Large intestine (tissue), 3 donors: ENCODE data around the gene INAFM2. TPM values are rescaled to one million over a fixed set of nuclear protein-coding genes. Genes with fewer than 3 reads are reported as not detected.

ENCODE experiments used
- DNase-seq, 2 donors: peaks; one replicate each; pipeline versions ENCODE4 v3.0.0 to v3.0.0-alpha.2; 2013
- H3K27ac ChIP-seq: one replicate; pipeline ENCODE4 v1.5.1; 2013; ENCODE audit warnings: low read length
- H3K27me3 ChIP-seq: 2 replicates; pipeline ENCODE4 v1.6.1; 2013; ENCODE audit warnings: low read length; ENCODE audit not compliant: control insufficient read depth, insufficient read depth
- H3K36me3 ChIP-seq: 2 replicates; pipeline ENCODE4 v1.6.1; 2013; ENCODE audit warnings: low read length; ENCODE audit not compliant: control insufficient read depth, insufficient read depth
- H3K4me1 ChIP-seq: one replicate; pipeline ENCODE4 v1.6.1; 2013; ENCODE audit warnings: low read length; ENCODE audit not compliant: control insufficient read depth, insufficient read depth
- H3K4me3 ChIP-seq: one replicate; pipeline ENCODE4 v1.5.1; 2013; ENCODE audit warnings: low read length
- H3K9me3 ChIP-seq: one replicate; pipeline ENCODE4 v1.6.1; 2013; ENCODE audit warnings: mild to moderate bottlenecking, low read depth, low read length, moderate library complexity; ENCODE audit not compliant: control insufficient read depth
- WGBS: methylation state at CpG from one replicate; pipeline ENCODE4 v1.1.5; 2013; ENCODE audit warnings: low lambda C conversion rate; ENCODE audit not compliant: insufficient coverage; 5-methylcytosine and 5-hydroxymethylcytosine counted together
- polyA plus RNA-seq: library from polyadenylated mRNA; unstranded; fragments of 120-200 nt; gene quantifications from one replicate; pipeline ENCODE4 v1.2.1, GENCODE V29; 2013

INAFM2 gene
- polyA plus RNA-seq, 1 donor: 14.6 TPM

- H3K9me3 ChIP-seq: no peaks in the 10 kb centered on the region
- no peak overlapping the region for H3K4me3 ChIP-seq
- WGBS: 86% methylated on average over 1 of the region's 3 CpGs
- peaks cover 3% of the 10 kb centered on the region for H3K27me3 ChIP-seq
- H3K36me3 ChIP-seq: no peaks in the 10 kb centered on the region
- H3K27ac ChIP-seq: peak overlapping the region; percentile 8
- peaks cover 2% of the 10 kb centered on the region for H3K4me1 ChIP-seq
- no peak for DNase-seq
Measured at GRCh38 chr15:40328176-40328575, 4.7 kb downstream of the INAFM2 start.

- Histone ChIP-seq H3K27ac (no peak overlapping the region), H3K9me3 (no peaks in the 10 kb centered on the region), H3K4me3 (no peak overlapping the region), H3K27me3 (peaks cover 3% of the 10 kb centered on the region), H3K4me1 (peaks cover 6% of the 10 kb centered on the region), H3K36me3 (no peaks in the 10 kb centered on the region)
- 94% methylated on average over 3 of the region's 5 CpGs for WGBS
- no peak for DNase-seq
Measured at GRCh38 chr15:40328751-40329150, 5.3 kb downstream of the INAFM2 start.

GRCh38 chr15:40329804-40330203, 6.3 kb downstream of the INAFM2 start:
- Histone ChIP-seq H3K4me3 (no peak overlapping the region), H3K9me3 (no peaks in the 10 kb centered on the region), H3K27ac (peak overlapping the region; percentile 4), H3K27me3 (no peaks in the 10 kb centered on the region), H3K36me3 (no peaks in the 10 kb centered on the region), H3K4me1 (peaks cover 16% of the 10 kb centered on the region)
- DNase-seq: no peak
- WGBS: no CpG with 5 or more reads among the region's 7 CpGs

- WGBS: no CpG with 5 or more reads among the region's 5 CpGs
- Histone ChIP-seq H3K9me3 (no peaks in the 10 kb centered on the region), H3K36me3 (no peaks in the 10 kb centered on the region), H3K27me3 (no peaks in the 10 kb centered on the region), H3K27ac (peak overlapping the region; percentile 36), H3K4me3 (no peak overlapping the region), H3K4me1 (peaks cover 22% of the 10 kb centered on the region)
- DNase-seq: peak in 1 of 2 donors; percentile 53
Measured at GRCh38 chr15:40330368-40330836, 6.9 kb downstream of the INAFM2 start.

- WGBS: no CpG with 5 or more reads among the region's 7 CpGs
- no peaks in the 10 kb centered on the region for H3K9me3 ChIP-seq
- H3K27ac ChIP-seq: peak overlapping the region; percentile 36
- no peaks in the 10 kb centered on the region for H3K36me3 ChIP-seq
- peaks cover 29% of the 10 kb centered on the region for H3K4me1 ChIP-seq
- H3K4me3 ChIP-seq: no peak overlapping the region
- DNase-seq: no peak
- H3K27me3 ChIP-seq: no peaks in the 10 kb centered on the region
Measured at GRCh38 chr15:40331026-40331425, 7.5 kb downstream of the INAFM2 start.

- Histone ChIP-seq H3K36me3 (no peaks in the 10 kb centered on the region), H3K27ac (no peak overlapping the region), H3K4me1 (peaks cover 35% of the 10 kb centered on the region), H3K9me3 (no peaks in the 10 kb centered on the region), H3K27me3 (no peaks in the 10 kb centered on the region), H3K4me3 (no peak overlapping the region)
- no peak for DNase-seq
- WGBS: no CpG with 5 or more reads among the region's 7 CpGs
Measured at GRCh38 chr15:40331637-40332036, 8.1 kb downstream of the INAFM2 start.

- H3K27me3 ChIP-seq: no peaks in the 10 kb centered on the region
- DNase-seq: no peak
- no peak overlapping the region for H3K27ac ChIP-seq
- no peak overlapping the region for H3K4me3 ChIP-seq
- peaks cover 35% of the 10 kb centered on the region for H3K4me1 ChIP-seq
- H3K36me3 ChIP-seq: no peaks in the 10 kb centered on the region
- H3K9me3 ChIP-seq: no peaks in the 10 kb centered on the region
- WGBS: no CpG with 5 or more reads among the region's 8 CpGs
Measured at GRCh38 chr15:40332113-40332781, 8.8 kb downstream of the INAFM2 start.

- DNase-seq: peak in 1 of 2 donors; percentile 69
- Histone ChIP-seq H3K4me1 (peaks cover 49% of the 10 kb centered on the region), H3K36me3 (no peaks in the 10 kb centered on the region), H3K27ac (peak overlapping the region; percentile 38), H3K9me3 (no peaks in the 10 kb centered on the region), H3K4me3 (no peak overlapping the region), H3K27me3 (no peaks in the 10 kb centered on the region)
- WGBS: no CpG with 5 or more reads among the region's 12 CpGs
Measured at GRCh38 chr15:40333922-40334492, 10.5 kb downstream of the INAFM2 start.

- H3K4me1 ChIP-seq: peaks cover 54% of the 10 kb centered on the region
- no peaks in the 10 kb centered on the region for H3K27me3 ChIP-seq
- H3K9me3 ChIP-seq: no peaks in the 10 kb centered on the region
- no CpG with 5 or more reads among the region's 3 CpGs for WGBS
- no peaks in the 10 kb centered on the region for H3K36me3 ChIP-seq
- DNase-seq: no peak
- H3K4me3 ChIP-seq: no peak overlapping the region
- H3K27ac ChIP-seq: peak overlapping the region; percentile 38
Measured at GRCh38 chr15:40334541-40334940, 11.0 kb downstream of the INAFM2 start.

GRCh38 chr15:40334941-40335795, 11.7 kb downstream of the INAFM2 start:
- peak; percentile 68 to 86 for DNase-seq
- peaks cover 61% of the 10 kb centered on the region for H3K4me1 ChIP-seq
- no peaks in the 10 kb centered on the region for H3K36me3 ChIP-seq

More at GRCh38 chr15:40334941-40335795, 11.7 kb downstream of the INAFM2 start:
- WGBS: no CpG with 5 or more reads among the region's 26 CpGs
- Histone ChIP-seq H3K27me3 (no peaks in the 10 kb centered on the region), H3K27ac (peak overlapping the region; percentile 39), H3K9me3 (no peaks in the 10 kb centered on the region), H3K4me3 (no peak overlapping the region)
